Kidney (tissue), 22 donors: Measurements from ENCODE around the gene TEX101. TPM values are rescaled to one million over a fixed set of nuclear protein-coding genes. Genes with fewer than 3 reads are reported as not detected.
"Not testable (repeated sequence)": the region's sequence is repeated elsewhere in the genome, so short reads cannot be mapped to it uniquely, and the experiment has no call there.

Source experiments
- DNase-seq, 5 donors: peaks; one replicate each; pipeline ENCODE4 v3.0.0-alpha.2; 2013 to 2020
- FAIRE-seq: peaks from 2 replicates; lab custom pipeline; 2012; peaks lifted over from hg19 to GRCh38; lab: Jason Lieb, UNC
- H3K27ac ChIP-seq, 2 donors: one replicate each; pipeline ENCODE4 v1.7.0; 2013; ENCODE audit warnings: low read depth in 2 of 2, low read length in 2 of 2, inconsistent platforms in 1 of 2
- H3K27me3 ChIP-seq: one replicate; pipeline ENCODE4 v1.7.1; 2013; ENCODE audit warnings: low read length, inconsistent platforms; ENCODE audit not compliant: control insufficient read depth, insufficient read depth
- H3K36me3 ChIP-seq, 3 donors: one replicate each; pipeline versions ENCODE4 v1.7.0 to v1.7.1; 2013; ENCODE audit warnings: low read length in 3 of 3, control low read depth in 1 of 3, inconsistent platforms in 1 of 3; ENCODE audit not compliant: insufficient read depth in 3 of 3, control insufficient read depth in 2 of 3
- H3K4me1 ChIP-seq, 3 donors: one replicate each; pipeline versions ENCODE4 v1.7.0 to v1.7.1; 2013; ENCODE audit warnings: low read length in 3 of 3, inconsistent platforms in 1 of 3, low read depth in 1 of 3; ENCODE audit not compliant: control insufficient read depth in 2 of 3, insufficient read depth in 2 of 3
- H3K4me3 ChIP-seq, 3 donors: one replicate each; pipeline versions ENCODE4 v1.7.0 to v1.8.1; 2013; ENCODE audit warnings: low read length in 3 of 3, control low read depth in 1 of 3, inconsistent platforms in 1 of 3
- H3K9ac ChIP-seq, 3 donors: one replicate each; pipeline versions ENCODE4 v1.7.0 to v1.7.1; 2013; ENCODE audit warnings: low read length in 3 of 3, control low read depth in 1 of 3, inconsistent platforms in 1 of 3
- H3K9me3 ChIP-seq, 3 donors: one replicate each; pipeline versions ENCODE4 v1.7.0 to v1.7.1; 2013; ENCODE audit warnings: low read length in 3 of 3, control low read depth in 1 of 3, inconsistent platforms in 1 of 3; ENCODE audit not compliant: control insufficient read depth in 2 of 3, insufficient read depth in 1 of 3
- CTCF ChIP-seq: IDR thresholded peaks from 3 replicates; pipeline ENCODE4 v1.5.1; 2012; ENCODE audit warnings: mild to moderate bottlenecking, moderate library complexity, borderline replicate concordance; ENCODE audit not compliant: insufficient read depth; ENCODE audit errors: extremely low read depth
- intact Hi-C: fragments of 100-400 bp; cut with DNase I; formaldehyde crosslinking; loops from one replicate; pipeline ENCODE4 v1.11.1; 2022
- long read RNA-seq, 10 donors: library from polyadenylated mRNA in 1 of 10; unstranded in 1 of 10; transcript quantifications; one replicate each; pipeline ENCODE4 v2.0.0 and lab custom pipeline, GENCODE V29; 2021 to 2026
- polyA plus RNA-seq: library from polyadenylated mRNA; stranded (reverse); fragments of 350-450 nt; fragmentation: Illumina TruSeq; extraction: RNeasy Lipid Tissue Mini Kit (QIAGEN cat#74804); gene quantifications from one replicate; pipeline ENCODE4 v1.2.3, GENCODE V29; 2014; ENCODE audit warnings: low read depth, low replicate concordance; ENCODE audit not compliant: insufficient read depth
- total RNA-seq: library from RNA; stranded (reverse); fragmentation: NEBNext Ultra II Directional; extraction: Animal tissue kit (Norgen Biotek cat#: 25700); gene quantifications from one replicate; pipeline ENCODE4 v1.2.1, GENCODE V29; 2021
- donor health status: control.
- donor health status: control.
- donor health status: control.
- donor health status: control.
- donor health status: control.
- donor health status: DM: yes; HTN: yes; CAD: no.
- donor health status: Normal renal cell carcinoma (clear cell type).

The TEX101 gene
- total RNA-seq (not detected), polyA plus RNA-seq (not detected)
- long read RNA-seq, donor 1 = 0 reads
- long read RNA-seq, donor 2 = 0 reads
- long read RNA-seq, donor 3 = 0 reads
- long read RNA-seq, donor 4 = 0 reads
- long read RNA-seq, donor 5 = 0 reads
- long read RNA-seq, donor 6 = 0 reads
- long read RNA-seq, donor 7 = 0 reads
- long read RNA-seq, donor 8 = 0 reads
- long read RNA-seq, donor 9 = 0 reads
- long read RNA-seq, donor 10 = 0 reads

GRCh38 chr19:43414554-43414953 lies at the start of gene TEX101:
TSS of gene TEX101 (plus strand) at chr19:43414890. CDS start at chr19:43415920, 1,030 bp downstream.
- Histone ChIP-seq H3K4me3 (no peak within 1 kb of the TSS), H3K9me3 (no peaks in the 10 kb centered on the region), H3K27ac (no peak within 1 kb of the TSS), H3K4me1 (no peaks in the 10 kb centered on the region), H3K9ac (no peak within 1 kb of the TSS), H3K36me3 (no peaks in the 10 kb centered on the region), H3K27me3 (no peaks in the 10 kb centered on the region)
- FAIRE-seq (no peak), DNase-seq (no peak)
- no peak for TF ChIP-seq CTCF
- intact Hi-C loops = no loop called here

- H3K4me3 ChIP-seq, H3K36me3 ChIP-seq, intact Hi-C loops, H3K4me1 ChIP-seq, H3K27me3 ChIP-seq, FAIRE-seq, H3K27ac ChIP-seq, DNase-seq, H3K9me3 ChIP-seq, H3K9ac ChIP-seq: not testable (repeated sequence)
Measured at GRCh38 chr19:43365677-43366076, 49.0 kb upstream of the TEX101 start.

GRCh38 chr19:43367822-43368221 lies 46.9 kb upstream of the TEX101 start:
- no peak for TF ChIP-seq CTCF
- H3K4me3 ChIP-seq = no peak overlapping the region
- H3K9ac ChIP-seq = no peak overlapping the region
- no peaks in the 10 kb centered on the region for H3K36me3 ChIP-seq
- H3K4me1 ChIP-seq = no peaks in the 10 kb centered on the region
- H3K9me3 ChIP-seq = no peaks in the 10 kb centered on the region
- FAIRE-seq = no peak
- no peaks in the 10 kb centered on the region for H3K27me3 ChIP-seq
- no peak overlapping the region for H3K27ac ChIP-seq
- intact Hi-C loops = no loop called here
- DNase-seq = no peak

GRCh38 chr19:43368897-43369296 lies 45.8 kb upstream of the TEX101 start:
- FAIRE-seq, H3K4me3 ChIP-seq, H3K9ac ChIP-seq: not testable (repeated sequence)

More at GRCh38 chr19:43368897-43369296, 45.8 kb upstream of the TEX101 start:
- DNase-seq, H3K4me1 ChIP-seq, H3K36me3 ChIP-seq, H3K27ac ChIP-seq, intact Hi-C loops, H3K9me3 ChIP-seq, H3K27me3 ChIP-seq: not testable (repeated sequence)
